Adrenal gland (tissue), 12 donors: Measurements from ENCODE around the gene DARS2. TPM values are rescaled to one million over a fixed set of nuclear protein-coding genes. Genes with fewer than 3 reads are reported as not detected.
"Not testable (repeated sequence)": the region's sequence is repeated elsewhere in the genome, so short reads cannot be mapped to it uniquely, and the experiment has no call there.

Experiments
- DNase-seq, 7 donors: peaks; one replicate each; pipeline ENCODE4 v3.0.0-alpha.2; 2019 to 2020
- H3K27ac ChIP-seq, 5 donors: fragments of 200-600 bp; sonication (generic) in 4 of 5; 1 replicate in 3 of 5; 2 replicates in 2 of 5; pipeline versions ENCODE4 v1.5.1 to v1.8.0; 2016 to 2020; ENCODE audit warnings: mild to moderate bottlenecking in 1 of 5
- H3K27me3 ChIP-seq: fragments of 200-600 bp; 2 replicates; pipeline ENCODE4 v1.8.0; 2021
- H3K36me3 ChIP-seq, 2 donors: fragments of 200-600 bp; replicated peaks in 1 of 2; 1 replicate in 1 of 2; 2 replicates in 1 of 2; pipeline versions ENCODE4 v1.5.1 to v1.8.0; 2018 to 2022
- H3K4me1 ChIP-seq, 2 donors: fragments of 200-600 bp; replicated peaks in 1 of 2; 1 replicate in 1 of 2; 2 replicates in 1 of 2; pipeline versions ENCODE4 v1.5.1 to v1.8.0; 2018 to 2021
- H3K4me3 ChIP-seq, 4 donors: fragments of 200-600 bp; sonication (generic) in 3 of 4; one replicate each; pipeline ENCODE4 v1.5.1; 2016 to 2018
- H3K9me3 ChIP-seq, 3 donors: fragments of 200-600 bp; sonication (generic) in 1 of 3; replicated peaks in 1 of 3; 1 replicate in 2 of 3; 2 replicates in 1 of 3; pipeline versions ENCODE4 v1.5.1 to v1.8.0; 2016 to 2021
- CTCF ChIP-seq, 6 experiments: fragments of 450-650 bp in 4 of 6; fragments of 200-600 bp in 2 of 6; sonication (generic) in 1 of 6; IDR thresholded peaks; 1 replicate in 5 of 6; 2 replicates in 1 of 6; pipeline versions ENCODE4 v1.5.1 to v1.8.0; 2016 to 2021; ENCODE audit warnings: antibody characterized with exemption in 6 of 6, mild to moderate bottlenecking in 2 of 6, moderate library complexity in 1 of 6
- POLR2A ChIP-seq, 2 donors: fragments of 450-650 bp; IDR thresholded peaks; one replicate each; pipeline ENCODE4 v1.6.1; 2017; ENCODE audit warnings: antibody characterized with exemption in 2 of 2, mild to moderate bottlenecking in 2 of 2, moderate library complexity in 1 of 2
- WGBS, 4 donors: extraction: QIAGEN DNeasy Blood & Tissue Kit in 2 of 4; methylation state at CpG; one replicate each; pipeline versions ENCODE4 v1.1.5 to v1.1.7; 2013 to 2017; 5-methylcytosine and 5-hydroxymethylcytosine counted together
- intact Hi-C, 2 donors: fragments of 100-400 bp; cut with DNase I; formaldehyde crosslinking; loops; one replicate each; pipeline versions ENCODE4 v1.14.1 to v1.15.0; 2022 to 2023
- polyA plus RNA-seq, 3 donors: library from polyadenylated mRNA; stranded (reverse); fragments of 200-250 nt in 2 of 3; fragments of 350-450 nt in 1 of 3; fragmentation: Illumina TruSeq in 1 of 3; extraction: RNeasy Lipid Tissue Mini Kit (QIAGEN cat#74804) in 1 of 3; gene quantifications; one replicate each; pipeline ENCODE4 v1.2.3, GENCODE V29; 2013 to 2014
- total RNA-seq, 9 donors: library from RNA; depleted of rRNA in 4 of 9; stranded (reverse); fragments of >200 nt in 4 of 9; fragments of 120-200 nt in 1 of 9; fragmentation: NEBNext Ultra II Directional in 1 of 9; extraction: Animal tissue kit (Norgen Biotek cat#: 25700) in 1 of 9; gene quantifications; one replicate each; pipeline versions ENCODE4 v1.1.0 to v1.2.4, GENCODE V29; 2013 to 2023
- donor health status: healthy with polysubstance abuse.
- donor health status: Bipolar disorder and iron deficiency.
- donor health status: DM: yes; HTN: yes; CAD: no.
- donor health status: DM: no; HTN: no; CAD: no.
- donor health status: DM: no; HTN: no; CAD: no.
- donor health status: DM: yes; HTN: yes; CAD: no.

Gene DARS2
- total and polyA plus RNA-seq, 12 donors = 6.2 to 35.1 (median 25.1) TPM

- no peak for DNase-seq
- H3K27me3 ChIP-seq = no peaks in the 10 kb centered on the region
- H3K4me1 ChIP-seq = no peaks in the 10 kb centered on the region
- H3K9me3 ChIP-seq = no peaks in the 10 kb centered on the region
- H3K27ac ChIP-seq = no peak overlapping the region
- no peak for TF ChIP-seq CTCF (IDR thresholded peaks at IDR 0.05)
- TF ChIP-seq POLR2A (IDR thresholded peaks at IDR 0.05) = no peak
- 92 to 95% (median 94%) methylated on average over 7 of the region's 7 CpGs for WGBS, 4 donors
- intact Hi-C loops = no loop called here
- peaks cover 0 to 55% of the 10 kb centered on the region in 2 donors for H3K36me3 ChIP-seq
- no peak overlapping the region for H3K4me3 ChIP-seq
Measured at GRCh38 chr1:173784997-173785396, 39.5 kb upstream of the DARS2 start.

GRCh38 chr1:173789841-173790240, 34.6 kb upstream of the DARS2 start:
- H3K27ac ChIP-seq = no peak overlapping the region
- no peaks in the 10 kb centered on the region for H3K9me3 ChIP-seq
- peaks cover 0 to 16% of the 10 kb centered on the region in 2 donors for H3K36me3 ChIP-seq
- H3K4me1 ChIP-seq = no peaks in the 10 kb centered on the region
- no peaks in the 10 kb centered on the region for H3K27me3 ChIP-seq
- no peak for TF ChIP-seq POLR2A (IDR thresholded peaks at IDR 0.05)
- no peak overlapping the region for H3K4me3 ChIP-seq
- DNase-seq = no peak
- intact Hi-C loops = no loop called here
- 95 to 98% (median 98%) methylated on average over 2 of the region's 2 CpGs for WGBS, 4 donors

GRCh38 chr1:173798078-173798477, 26.4 kb upstream of the DARS2 start:
- no peak for DNase-seq
- no peaks in the 10 kb centered on the region for H3K4me1 ChIP-seq
- H3K9me3 ChIP-seq = no peaks in the 10 kb centered on the region
- no peak overlapping the region for H3K4me3 ChIP-seq
- TF ChIP-seq CTCF (IDR thresholded peaks at IDR 0.05) = no peak
- TF ChIP-seq POLR2A (IDR thresholded peaks at IDR 0.05) = no peak
- no peak overlapping the region for H3K27ac ChIP-seq
- no peaks in the 10 kb centered on the region for H3K27me3 ChIP-seq
- intact Hi-C loops = no loop called here
- no peaks in the 10 kb centered on the region for H3K36me3 ChIP-seq

- H3K4me3 ChIP-seq, H3K36me3 ChIP-seq, intact Hi-C loops, H3K9me3 ChIP-seq, H3K27me3 ChIP-seq, H3K4me1 ChIP-seq, H3K27ac ChIP-seq, DNase-seq: not testable (repeated sequence)
- 98 to 100% (median 100%) methylated on average over 1 of the region's 1 CpG for WGBS, 4 donors
Measured at GRCh38 chr1:173799995-173800394, 24.5 kb upstream of the DARS2 start.

GRCh38 chr1:173802961-173803360, 21.5 kb upstream of the DARS2 start:
- TF ChIP-seq CTCF (IDR thresholded peaks at IDR 0.05) (no peak), POLR2A (IDR thresholded peaks at IDR 0.05) (no peak)
- H3K36me3 ChIP-seq = peaks cover 0 to 5% of the 10 kb centered on the region in 2 donors
- H3K9me3 ChIP-seq = no peaks in the 10 kb centered on the region
- no peaks in the 10 kb centered on the region for H3K27me3 ChIP-seq
- no peak for DNase-seq
- H3K27ac ChIP-seq = no peak overlapping the region
- intact Hi-C loops = no loop called here
- no peaks in the 10 kb centered on the region for H3K4me1 ChIP-seq
- H3K4me3 ChIP-seq = no peak overlapping the region
- 92 to 97% (median 96%) methylated on average over 2 of the region's 2 CpGs for WGBS, 4 donors

GRCh38 chr1:173813654-173814053, 10.8 kb upstream of the DARS2 start:
- H3K4me3 ChIP-seq, H3K4me1 ChIP-seq, H3K27ac ChIP-seq, intact Hi-C loops, H3K9me3 ChIP-seq, H3K36me3 ChIP-seq, H3K27me3 ChIP-seq, DNase-seq: not testable (repeated sequence)
- WGBS, 4 donors = 93 to 98% (median 96%) methylated on average over 5 of the region's 5 CpGs
